ENCODE measurements around the gene TJP2.
A peak's percentile ranks its signal among the peaks of the same experiment; 100 is the strongest.

TJP2 gene

DNA sequence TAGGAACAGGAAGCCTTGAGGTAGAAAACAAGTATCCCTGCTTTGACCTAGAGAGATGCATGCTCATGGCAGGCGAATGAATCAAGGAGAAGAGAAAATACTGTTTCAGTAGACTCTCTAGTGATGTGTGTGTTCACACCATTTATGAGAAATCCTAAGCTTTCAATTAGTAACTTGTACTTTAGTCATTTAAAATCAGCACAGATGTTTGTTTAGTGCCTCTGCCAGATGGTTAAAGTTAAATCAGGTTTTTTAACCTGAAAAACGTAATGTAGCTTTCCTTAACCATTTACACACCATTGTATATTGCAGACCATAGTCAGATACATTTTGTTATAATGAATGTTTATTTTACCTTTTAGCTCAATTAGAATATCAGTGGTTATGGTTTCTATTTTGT, 5.0 kb downstream of the TJP2 start:
- DNase-seq (ENCODE audit: low read depth) = no peak
- no peak overlapping the region for H3K4me3 ChIP-seq (ENCODE audit: low read depth, low read length)
- TF ChIP-seq, protein P1, sequence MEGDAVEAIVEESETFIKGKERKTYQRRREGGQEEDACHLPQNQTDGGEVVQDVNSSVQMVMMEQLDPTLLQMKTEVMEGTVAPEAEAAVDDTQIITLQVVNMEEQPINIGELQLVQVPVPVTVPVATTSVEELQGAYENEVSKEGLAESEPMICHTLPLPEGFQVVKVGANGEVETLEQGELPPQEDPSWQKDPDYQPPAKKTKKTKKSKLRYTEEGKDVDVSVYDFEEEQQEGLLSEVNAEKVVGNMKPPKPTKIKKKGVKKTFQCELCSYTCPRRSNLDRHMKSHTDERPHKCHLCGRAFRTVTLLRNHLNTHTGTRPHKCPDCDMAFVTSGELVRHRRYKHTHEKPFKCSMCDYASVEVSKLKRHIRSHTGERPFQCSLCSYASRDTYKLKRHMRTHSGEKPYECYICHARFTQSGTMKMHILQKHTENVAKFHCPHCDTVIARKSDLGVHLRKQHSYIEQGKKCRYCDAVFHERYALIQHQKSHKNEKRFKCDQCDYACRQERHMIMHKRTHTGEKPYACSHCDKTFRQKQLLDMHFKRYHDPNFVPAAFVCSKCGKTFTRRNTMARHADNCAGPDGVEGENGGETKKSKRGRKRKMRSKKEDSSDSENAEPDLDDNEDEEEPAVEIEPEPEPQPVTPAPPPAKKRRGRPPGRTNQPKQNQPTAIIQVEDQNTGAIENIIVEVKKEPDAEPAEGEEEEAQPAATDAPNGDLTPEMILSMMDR (conservative IDR thresholded peaks at IDR 0.05; ENCODE audit: low read depth, low read length) = no peak

DNA sequence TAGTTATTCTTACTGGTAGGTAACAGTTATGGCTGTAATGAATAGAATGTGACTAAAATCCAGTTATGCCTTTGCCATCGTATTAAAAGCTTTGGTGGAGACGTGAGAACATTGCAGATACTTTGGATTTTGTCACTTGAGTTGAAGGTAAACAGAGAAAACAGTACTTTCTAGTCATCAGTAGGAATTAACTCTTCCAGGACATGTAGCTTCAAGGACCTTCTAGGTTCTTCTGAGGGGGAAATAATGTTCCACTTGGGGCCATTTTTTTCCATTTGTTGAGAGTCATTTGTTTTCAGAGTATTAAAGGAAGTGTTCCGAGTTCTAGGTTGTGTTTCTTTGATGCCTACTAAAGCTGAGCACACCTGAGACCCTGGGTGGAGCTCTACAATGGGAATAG, 6.1 kb downstream of the TJP2 start:
- TF ChIP-seq, protein P1 (conservative IDR thresholded peaks at IDR 0.05; ENCODE audit: low read depth, low read length) = no peak
- DNase-seq (ENCODE audit: low read depth) = no peak
- peak overlapping the region; percentile 14 for H3K4me3 ChIP-seq (ENCODE audit: low read depth, low read length)

DNA sequence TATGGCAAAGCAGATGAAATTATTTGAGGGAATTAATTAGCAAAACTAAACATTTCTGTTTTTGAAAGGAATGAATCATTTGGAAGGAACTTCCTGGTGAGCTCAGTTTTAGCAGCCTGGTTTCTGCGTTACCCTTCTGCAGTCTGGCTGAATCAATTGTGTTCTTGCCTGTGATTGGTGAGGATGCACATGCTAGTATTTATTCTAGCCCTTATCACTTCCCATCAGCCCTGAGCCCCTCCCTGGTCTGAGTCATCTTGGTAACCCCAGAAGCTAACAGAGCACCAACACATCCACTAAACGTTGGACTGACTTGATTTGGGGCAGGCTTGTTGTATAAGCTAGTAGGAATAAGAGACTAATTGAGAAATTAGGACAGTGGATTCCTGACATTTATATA, 6.6 kb downstream of the TJP2 start:
- H3K4me3 ChIP-seq (ENCODE audit: low read depth, low read length) = peak overlapping the region; percentile 14
- TF ChIP-seq, protein P1 (conservative IDR thresholded peaks at IDR 0.05; ENCODE audit: low read depth, low read length) = no peak

DNA sequence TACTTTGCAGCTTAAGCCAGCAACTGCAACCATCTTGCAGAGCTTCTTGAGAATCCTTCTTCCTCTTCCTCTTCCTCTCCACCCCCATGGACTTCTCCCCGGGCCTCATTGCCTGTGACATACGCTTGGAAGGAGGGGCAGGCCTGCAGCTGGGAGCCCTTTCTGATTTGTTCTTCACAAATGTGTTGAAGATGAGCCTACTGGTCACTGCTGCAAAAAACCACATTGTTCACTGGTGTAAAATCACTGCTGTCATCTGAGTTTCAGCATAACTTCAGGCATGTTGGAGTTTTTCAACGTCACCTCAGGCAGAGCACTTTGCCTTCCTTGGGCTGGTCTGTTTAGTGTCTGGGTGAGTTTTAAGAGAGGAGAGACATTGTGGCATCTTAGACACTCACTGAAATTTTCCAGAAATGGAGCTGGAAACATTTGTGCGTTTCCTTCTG, 7.9 kb downstream of the TJP2 start:
- H3K4me3 ChIP-seq (ENCODE audit: low read depth, low read length) = no peak overlapping the region
- TF ChIP-seq, protein P1 (conservative IDR thresholded peaks at IDR 0.05; ENCODE audit: low read depth, low read length) = no peak
- DNase-seq (ENCODE audit: low read depth) = no peak

More for the DNA sequence above, 6.6 kb downstream of the TJP2 start:
- DNase-seq (ENCODE audit: low read depth) = peak; percentile 98

DNA sequence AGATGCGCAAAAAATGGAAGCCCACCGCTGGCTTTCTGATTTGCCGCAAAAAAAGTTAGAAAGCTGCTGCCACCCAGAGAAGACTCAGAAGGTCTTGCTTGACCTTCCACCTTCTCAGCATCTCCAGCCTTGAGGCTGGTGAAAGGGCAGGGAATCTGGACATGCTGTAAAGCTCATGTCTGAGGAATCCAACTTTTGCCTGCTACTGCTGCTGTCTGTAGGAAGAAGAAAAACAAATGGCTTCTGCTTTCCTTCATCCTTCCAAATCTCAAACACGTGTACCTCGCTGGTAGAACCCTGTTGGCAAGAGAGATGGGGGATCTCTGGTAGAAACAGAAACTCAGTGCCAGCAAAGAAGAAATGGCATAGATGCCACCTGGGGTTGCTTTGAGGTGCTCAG, 10.2 kb downstream of the TJP2 start:
- no peak for DNase-seq (ENCODE audit: low read depth)
- no peak overlapping the region for H3K4me3 ChIP-seq (ENCODE audit: low read depth, low read length)
- TF ChIP-seq, protein P1 (conservative IDR thresholded peaks at IDR 0.05; ENCODE audit: low read depth, low read length) = no peak

DNA sequence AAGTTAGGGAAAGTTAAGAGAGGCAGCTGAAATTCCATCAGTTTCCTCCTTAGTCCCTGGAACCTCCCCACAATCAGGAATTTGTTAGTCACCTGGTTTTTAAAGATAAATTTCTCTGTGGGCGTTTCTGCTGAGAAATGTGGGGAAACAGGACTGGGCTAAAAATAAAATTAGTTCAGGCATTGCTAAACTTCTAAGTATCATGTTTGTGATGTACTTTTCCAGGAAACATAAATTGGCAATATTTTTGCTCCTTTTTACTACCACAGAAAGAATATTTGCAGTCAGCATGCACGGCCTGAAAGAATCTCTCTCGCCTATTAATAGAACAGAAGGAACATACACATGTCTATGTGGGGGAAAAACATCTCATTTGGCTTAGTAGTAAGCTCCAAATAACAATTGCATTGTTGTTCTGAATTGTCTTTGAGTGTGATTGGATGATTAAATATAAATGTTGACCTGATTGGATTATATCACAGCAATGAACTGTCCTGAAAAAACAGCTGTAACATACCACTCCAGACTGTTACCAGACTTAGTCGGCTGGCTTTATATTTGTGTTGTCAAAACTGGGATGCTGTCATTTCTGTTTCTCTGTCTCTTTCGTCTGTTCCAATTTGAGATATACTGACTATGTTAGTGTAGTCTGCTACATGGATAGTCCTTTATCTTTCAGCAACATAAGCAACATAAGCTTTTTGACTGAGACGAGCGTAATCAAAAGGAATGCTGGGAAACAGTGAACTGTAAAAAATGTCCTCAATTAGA, 12.9 kb downstream of the TJP2 start:
- TF ChIP-seq, protein P1 (conservative IDR thresholded peaks at IDR 0.05; ENCODE audit: low read depth, low read length) = no peak
- no peak overlapping the region for H3K4me3 ChIP-seq (ENCODE audit: low read depth, low read length)
- DNase-seq (ENCODE audit: low read depth) = peak; percentile 82

DNA sequence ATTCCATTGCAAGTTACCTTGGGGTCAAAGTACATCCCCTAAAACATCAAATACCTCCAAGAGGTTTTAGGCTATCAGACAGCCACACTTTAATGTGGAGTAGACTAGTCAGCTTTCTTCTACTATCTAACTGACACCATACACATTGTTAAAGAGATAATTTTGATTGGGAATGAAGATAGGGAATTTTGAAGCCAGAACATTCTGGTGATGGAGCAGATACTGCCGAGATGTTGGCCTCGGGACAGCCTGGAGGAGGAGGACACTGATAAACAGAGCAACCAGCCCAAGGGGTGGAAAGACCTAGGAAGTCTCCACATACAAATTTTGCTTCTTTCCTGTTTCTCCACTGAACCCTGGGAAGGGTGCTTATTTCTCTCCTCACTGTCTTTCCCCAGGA, 14.9 kb downstream of the TJP2 start:
- no peak overlapping the region for H3K4me3 ChIP-seq (ENCODE audit: low read depth, low read length)
- no peak for DNase-seq (ENCODE audit: low read depth)
- TF ChIP-seq, protein P1 (conservative IDR thresholded peaks at IDR 0.05; ENCODE audit: low read depth, low read length) = no peak
